Muscle of leg (tissue), 16 donors: ENCODE results near the gene FA2H. TPM values are rescaled to one million over a fixed set of nuclear protein-coding genes. Genes with fewer than 3 reads are reported as not detected.
"Not testable (repeated sequence)": the region's sequence is repeated elsewhere in the genome, so short reads cannot be mapped to it uniquely, and the experiment has no call there.

Experiments used
- DNase-seq: peaks from one replicate; pipeline ENCODE4 v3.0.0; 2013
- H3K27ac ChIP-seq: one replicate; pipeline ENCODE4 v1.5.1; 2013; ENCODE audit warnings: mild to moderate bottlenecking, low read length, control low read depth
- H3K27me3 ChIP-seq: one replicate; pipeline ENCODE4 v1.6.1; 2013; ENCODE audit warnings: low read length; ENCODE audit not compliant: control insufficient read depth, insufficient read depth
- H3K36me3 ChIP-seq: one replicate; pipeline ENCODE4 v1.6.1; 2013; ENCODE audit warnings: low read length; ENCODE audit not compliant: control insufficient read depth, insufficient read depth
- H3K4me1 ChIP-seq: one replicate; pipeline ENCODE4 v1.6.1; 2013; ENCODE audit warnings: low read length; ENCODE audit not compliant: control insufficient read depth, insufficient read depth
- H3K4me3 ChIP-seq: one replicate; pipeline ENCODE4 v1.5.1; 2013; ENCODE audit warnings: low read length, control low read depth
- H3K9me3 ChIP-seq: replicated peaks from 2 replicates; pipeline ENCODE4 v1.6.1; 2013; ENCODE audit warnings: low read depth, low read length; ENCODE audit not compliant: control insufficient read depth
- WGBS: methylation state at CpG from one replicate; pipeline ENCODE4 v1.1.5; 2013; ENCODE audit warnings: missing lambda C conversion rate; ENCODE audit not compliant: insufficient coverage; 5-methylcytosine and 5-hydroxymethylcytosine counted together
- long read RNA-seq, 11 donors: transcript quantifications; one replicate each; lab custom pipeline, GENCODE V29; 2026
- polyA plus RNA-seq, 8 donors: library from polyadenylated mRNA; unstranded; fragments of 120-200 nt; gene quantifications; one replicate each; pipeline versions ENCODE4 v1.2.1 to v1.2.3, GENCODE V29; 2013; ENCODE audit warnings: inconsistent platforms in 1 of 8, low replicate concordance in 1 of 8; ENCODE audit not compliant: insufficient read length in 8 of 8, insufficient read depth in 1 of 8
- total RNA-seq: library from RNA; stranded (reverse); fragments of 120-200 nt; gene quantifications from one replicate; pipeline ENCODE4 v1.2.4, GENCODE V29; 2013

Gene FA2H
- total RNA-seq, result 0.09 TPM
- polyA plus RNA-seq, result 1 to 10 TPM in 1 of 8 donors, under 1 TPM in 3, not detected in 4; 0.10 to 1.9 (median 0.44) TPM
- long read RNA-seq, donor 1, partial matches to known transcripts, result 0 of 1 reads
- long read RNA-seq, donor 1, other reads (novel, unspliced or antisense), result 0 of 1 reads
- long read RNA-seq, donor 2, result 0 reads
- long read RNA-seq, donor 3, result 0 reads
- long read RNA-seq, donor 4, result 0 reads
- long read RNA-seq, donor 5, result 0 reads
- long read RNA-seq, donor 6, result 0 reads
- long read RNA-seq, donor 7, partial matches to known transcripts, result 0 of 1 reads
- long read RNA-seq, donor 7, other reads (novel, unspliced or antisense), result 0 of 1 reads
- long read RNA-seq, donor 8, result 0 reads
- long read RNA-seq, donor 9, result 0 reads
- long read RNA-seq, donor 10, result 0 reads
- long read RNA-seq, donor 11, result 0 reads

- DNase-seq, result peak; percentile 71
- H3K4me3 ChIP-seq, result peak within 1 kb of the TSS; percentile 3
- no peaks in the 10 kb centered on the region for H3K36me3 ChIP-seq
- no peak within 1 kb of the TSS for H3K27ac ChIP-seq
- no peaks in the 10 kb centered on the region for H3K9me3 ChIP-seq
- H3K4me1 ChIP-seq, result peaks cover 7% of the 10 kb centered on the region
- under 1% methylated on average over 87 of the region's 94 CpGs for WGBS
- H3K27me3 ChIP-seq, result peaks cover 46% of the 10 kb centered on the region
These were observed at the start of gene FA2H for GRCh38 chr16:74774223-74775139. FA2H (minus strand) TSS chr16:74774820; CDS start chr16:74774755, 65 bp downstream.

- Histone ChIP-seq H3K36me3 (no peaks in the 10 kb centered on the region), H3K9me3 (no peaks in the 10 kb centered on the region), H3K4me1 (peaks cover 3% of the 10 kb centered on the region), H3K27ac (no peak overlapping the region), H3K27me3 (peaks cover 2% of the 10 kb centered on the region), H3K4me3 (no peak overlapping the region)
- no peak for DNase-seq
- 38% methylated on average over 4 of the region's 7 CpGs for WGBS
These were observed 43.2 kb upstream of the FA2H start for GRCh38 chr16:74817851-74818250.

DNA sequence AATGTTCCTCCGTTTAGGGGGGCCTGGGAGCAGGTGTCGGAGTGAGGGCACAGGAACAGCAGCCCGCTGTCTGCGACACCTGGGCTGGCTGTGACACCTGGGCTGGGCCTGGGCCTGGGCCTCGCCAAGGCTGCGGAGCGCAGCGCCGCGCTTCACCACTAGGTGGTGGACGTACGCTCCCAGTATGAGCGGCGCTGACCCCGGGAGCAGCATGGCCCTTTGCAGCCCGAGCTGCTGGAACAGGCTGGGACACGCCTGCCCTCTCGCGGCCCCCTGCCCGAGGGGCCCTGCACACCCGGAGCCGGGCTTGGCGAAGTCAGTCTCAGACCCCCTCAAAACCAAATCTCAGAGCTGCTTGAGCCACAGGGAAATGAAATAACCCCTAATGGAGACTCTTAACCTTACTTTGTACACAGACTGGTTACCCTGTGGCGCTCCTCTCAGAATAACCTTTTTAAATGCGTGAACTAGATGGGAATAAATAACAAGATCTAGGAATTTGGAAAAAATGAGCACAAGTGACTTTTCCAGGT, 38.6 kb upstream of the FA2H start:
- Histone ChIP-seq H3K27ac (no peak overlapping the region), H3K4me1 (peaks cover 3% of the 10 kb centered on the region), H3K9me3 (no peaks in the 10 kb centered on the region), H3K4me3 (no peak overlapping the region), H3K36me3 (no peaks in the 10 kb centered on the region), H3K27me3 (peaks cover 2% of the 10 kb centered on the region)
- WGBS, result 4% methylated on average over 23 of the region's 25 CpGs
- peak; percentile 60 for DNase-seq

- WGBS, result 60% methylated on average over 1 of the region's 2 CpGs
- Histone ChIP-seq H3K4me1 (peaks cover 3% of the 10 kb centered on the region), H3K27me3 (no peaks in the 10 kb centered on the region), H3K36me3 (no peaks in the 10 kb centered on the region), H3K4me3 (no peak overlapping the region), H3K9me3 (peaks cover 2% of the 10 kb centered on the region), H3K27ac (no peak overlapping the region)
- no peak for DNase-seq
These were observed 37.3 kb upstream of the FA2H start for GRCh38 chr16:74811911-74812310.

DNA sequence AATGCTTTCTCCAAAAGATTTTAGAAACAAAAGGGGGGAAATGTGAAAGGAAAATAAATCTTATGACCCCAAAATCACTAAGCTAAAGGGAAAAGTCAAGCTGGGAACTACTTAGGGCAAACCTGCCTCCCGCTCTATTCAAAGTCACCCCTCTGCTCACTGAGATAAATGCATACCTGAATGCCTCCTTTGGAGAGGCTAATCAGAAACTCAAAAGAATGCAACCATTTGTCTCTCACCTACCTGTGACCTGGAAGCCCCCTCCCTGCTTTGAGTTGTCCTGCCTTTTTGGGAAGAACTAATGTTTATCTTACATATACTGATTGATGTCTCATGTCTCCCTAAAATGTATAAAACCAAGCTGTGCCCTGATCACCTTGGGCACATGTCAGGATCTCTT, 36.6 kb upstream of the FA2H start:
- H3K9me3 ChIP-seq, H3K36me3 ChIP-seq, H3K4me3 ChIP-seq, H3K27ac ChIP-seq, H3K27me3 ChIP-seq, DNase-seq, H3K4me1 ChIP-seq: not testable (repeated sequence)
- 83% methylated on average over 1 of the region's 1 CpG for WGBS

GRCh38 chr16:74807052-74807646, 32.5 kb upstream of the FA2H start:
- H3K9me3 ChIP-seq, result peaks cover 2% of the 10 kb centered on the region
- H3K27me3 ChIP-seq, result no peaks in the 10 kb centered on the region
- H3K4me3 ChIP-seq, result no peak overlapping the region
- no peak for DNase-seq
- no peaks in the 10 kb centered on the region for H3K4me1 ChIP-seq
- no peak overlapping the region for H3K27ac ChIP-seq
- 84% methylated on average over 6 of the region's 7 CpGs for WGBS
- no peaks in the 10 kb centered on the region for H3K36me3 ChIP-seq

DNA sequence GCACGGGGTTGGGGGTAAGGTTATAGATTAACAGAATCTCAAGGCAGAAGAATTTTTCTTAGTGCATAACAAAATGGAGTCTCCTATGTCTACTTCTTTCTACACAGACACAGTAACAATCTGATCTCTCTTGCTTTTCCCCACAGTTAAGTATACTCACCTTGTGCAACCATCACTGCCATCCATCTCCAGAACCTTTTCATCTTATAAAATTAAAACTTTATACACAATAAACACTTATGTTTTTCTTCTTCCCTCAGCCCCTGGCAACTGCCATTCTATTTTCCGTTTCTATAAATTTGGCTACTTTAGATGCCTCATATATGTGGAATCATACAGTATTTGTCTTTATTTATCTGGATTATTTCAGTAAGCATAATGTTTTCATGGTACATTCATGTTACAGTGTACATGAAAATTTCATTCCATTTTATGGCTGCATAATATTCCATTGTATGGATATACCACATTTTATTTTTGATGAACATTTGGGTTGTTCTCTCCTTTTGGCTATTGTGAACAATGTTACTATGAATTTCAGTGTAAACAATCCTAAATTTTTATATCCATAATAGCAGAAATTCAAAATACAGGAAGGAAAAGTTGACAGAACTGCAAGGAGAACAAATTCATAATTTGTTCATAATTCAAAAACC, 25.7 kb upstream of the FA2H start:
- peaks cover 2% of the 10 kb centered on the region for H3K9me3 ChIP-seq
- no peak overlapping the region for H3K27ac ChIP-seq
- H3K36me3 ChIP-seq, result no peaks in the 10 kb centered on the region
- H3K27me3 ChIP-seq, result peaks cover 3% of the 10 kb centered on the region
- WGBS, result no CpG with 5 or more reads among the region's 2 CpGs
- H3K4me1 ChIP-seq, result no peaks in the 10 kb centered on the region
- no peak for DNase-seq
- no peak overlapping the region for H3K4me3 ChIP-seq

GRCh38 chr16:74797414-74797813, 22.8 kb upstream of the FA2H start:
- no CpG with 5 or more reads among the region's 1 CpG for WGBS
- Histone ChIP-seq H3K4me1 (no peaks in the 10 kb centered on the region), H3K27me3 (peaks cover 3% of the 10 kb centered on the region), H3K4me3 (no peak overlapping the region), H3K36me3 (no peaks in the 10 kb centered on the region), H3K9me3 (peaks cover 2% of the 10 kb centered on the region), H3K27ac (no peak overlapping the region)
- DNase-seq, result no peak

- Histone ChIP-seq H3K4me1 (no peaks in the 10 kb centered on the region), H3K36me3 (no peaks in the 10 kb centered on the region), H3K27me3 (peaks cover 3% of the 10 kb centered on the region), H3K27ac (no peak overlapping the region), H3K4me3 (no peak overlapping the region), H3K9me3 (no peaks in the 10 kb centered on the region)
- no peak for DNase-seq
- no CpG with 5 or more reads among the region's 2 CpGs for WGBS
These were observed 20.5 kb upstream of the FA2H start for GRCh38 chr16:74795104-74795503.
